NAMALWA (cell line): ENCODE measurements around the gene RIMS3.
"Not testable (repeated sequence)": the region's sequence is repeated elsewhere in the genome, so short reads cannot be mapped to it uniquely, and the experiment has no call there.

ENCODE experiments used
- DNase-seq: peaks from one replicate; pipeline ENCODE4 v3.0.0-alpha.2; 2015; ENCODE audit warnings: low spot score

Gene RIMS3

GRCh38 chr1:40593449-40594186 lies 71.9 kb downstream of the RIMS3 start:
- no peak for DNase-seq

- peak; percentile 77 for DNase-seq
Measured at GRCh38 chr1:40592107-40592803, 73.2 kb downstream of the RIMS3 start.

GRCh38 chr1:40588586-40588985 lies 76.9 kb downstream of the RIMS3 start:
- DNase-seq, result no peak

DNA sequence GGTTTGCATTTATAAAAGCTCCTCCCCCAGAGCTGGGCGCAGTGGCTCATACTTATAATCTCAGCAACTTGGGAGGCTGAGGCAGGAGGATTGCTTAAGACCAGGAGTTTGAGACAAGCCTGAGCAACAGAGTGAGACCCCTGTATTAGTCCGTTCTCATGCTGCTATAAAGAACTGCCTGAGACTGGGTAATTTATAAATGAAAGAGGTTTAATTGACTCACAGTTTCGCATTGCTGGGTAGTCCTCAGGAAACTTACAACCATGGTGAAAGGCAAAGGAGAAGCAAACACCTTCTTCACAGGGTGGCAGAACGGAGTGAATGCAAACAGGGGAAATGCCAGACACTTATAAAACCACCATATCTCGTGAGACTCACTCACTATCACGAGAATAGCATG lies 81.5 kb downstream of the RIMS3 start:
- no peak for DNase-seq

- DNase-seq, result no peak
Measured at GRCh38 chr1:40582116-40582515, 83.4 kb downstream of the RIMS3 start.

DNA sequence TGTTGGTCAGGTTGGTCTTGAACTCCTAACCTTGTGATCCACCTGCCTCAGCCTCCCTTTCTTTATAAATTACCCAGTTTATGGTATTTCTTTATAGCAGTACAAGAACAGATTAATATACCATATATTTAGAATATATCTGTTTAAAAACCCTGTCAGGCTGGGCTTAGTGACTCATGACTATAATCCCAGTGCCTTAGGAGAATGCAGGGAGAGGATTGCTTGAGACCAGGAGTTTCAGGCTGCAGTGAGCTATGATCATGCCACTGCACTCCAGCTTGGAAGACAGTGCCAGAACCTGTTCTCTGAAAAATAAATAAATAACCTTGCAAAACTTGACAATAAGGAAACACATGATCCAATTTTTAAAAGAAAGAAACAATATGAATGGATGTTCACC lies 90.1 kb downstream of the RIMS3 start:
- DNase-seq, result no peak

DNA sequence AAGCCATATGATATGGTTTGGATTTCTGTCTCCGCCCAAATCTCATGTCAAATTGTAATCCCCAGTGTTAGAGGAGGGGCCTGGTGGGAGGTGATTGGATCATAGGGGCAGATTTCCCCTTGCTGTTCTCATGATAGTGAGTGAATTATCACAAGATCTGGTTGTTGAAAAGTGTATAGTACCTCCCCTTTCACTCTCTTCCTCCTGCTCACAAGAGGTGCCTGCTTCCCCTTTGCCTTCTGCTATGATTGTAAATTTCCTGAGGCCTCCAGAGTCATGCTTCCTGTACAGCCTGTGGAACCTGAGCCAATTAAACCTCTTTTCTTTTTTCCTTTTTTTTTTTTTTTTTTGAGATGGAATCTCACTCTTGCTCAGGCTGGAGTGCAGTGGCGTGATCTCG lies 90.7 kb downstream of the RIMS3 start:
- not testable (repeated sequence) for DNase-seq
